Fibroblast of pulmonary artery (primary cell): ENCODE results near the gene DPP7.

ENCODE experiments used
- DNase-seq: peaks from one replicate; pipeline ENCODE4 v3.0.0-alpha.2; 2010; ENCODE audit warnings: low read depth
- H3K4me3 ChIP-seq: replicated peaks from 2 replicates; pipeline ENCODE4 v1.5.1; 2011; ENCODE audit warnings: low read depth, mild to moderate bottlenecking, control low read depth, low read length, moderate library complexity
- CTCF ChIP-seq: IDR thresholded peaks from 2 replicates; pipeline ENCODE4 v1.5.1; 2011; ENCODE audit warnings: mild to moderate bottlenecking, control low read depth, low read length, inconsistent platforms; ENCODE audit errors: missing control alignments

Gene DPP7

GRCh38 chr9:137068539-137069507 is 45.7 kb downstream of the DPP7 start:
- DNase-seq, result no peak
- no peak overlapping the region for H3K4me3 ChIP-seq
- TF ChIP-seq CTCF, result no peak

- no peak overlapping the region for H3K4me3 ChIP-seq
These were observed 46.5 kb downstream of the DPP7 start for GRCh38 chr9:137067860-137068538.

GRCh38 chr9:137066096-137066861 is 48.3 kb downstream of the DPP7 start:
- no peak for DNase-seq
- TF ChIP-seq CTCF, result no peak
- H3K4me3 ChIP-seq, result no peak overlapping the region

More at GRCh38 chr9:137067860-137068538, 46.5 kb downstream of the DPP7 start:
- peak; percentile 83 for DNase-seq
- peak; percentile 82 for TF ChIP-seq CTCF

- DNase-seq, result no peak
- no peak overlapping the region for H3K4me3 ChIP-seq
- TF ChIP-seq CTCF, result no peak
These were observed 49.1 kb downstream of the DPP7 start for GRCh38 chr9:137065336-137065967.

- no peak for TF ChIP-seq CTCF
- DNase-seq, result no peak
- H3K4me3 ChIP-seq, result no peak overlapping the region
These were observed 49.7 kb downstream of the DPP7 start for GRCh38 chr9:137064880-137065164.

GRCh38 chr9:137064027-137064879 is 50.3 kb downstream of the DPP7 start:
- TF ChIP-seq CTCF, result peak; percentile 79
- peak; percentile 51 for DNase-seq
- H3K4me3 ChIP-seq, result no peak overlapping the region
